Measurements from ENCODE around the gene IGSF9. TPM values are rescaled to one million over a fixed set of nuclear protein-coding genes. Genes with fewer than 3 reads are reported as not detected.

Gene IGSF9
- total RNA-seq, 1 experiment from 2014 or later, result 7.1 TPM

DNA sequence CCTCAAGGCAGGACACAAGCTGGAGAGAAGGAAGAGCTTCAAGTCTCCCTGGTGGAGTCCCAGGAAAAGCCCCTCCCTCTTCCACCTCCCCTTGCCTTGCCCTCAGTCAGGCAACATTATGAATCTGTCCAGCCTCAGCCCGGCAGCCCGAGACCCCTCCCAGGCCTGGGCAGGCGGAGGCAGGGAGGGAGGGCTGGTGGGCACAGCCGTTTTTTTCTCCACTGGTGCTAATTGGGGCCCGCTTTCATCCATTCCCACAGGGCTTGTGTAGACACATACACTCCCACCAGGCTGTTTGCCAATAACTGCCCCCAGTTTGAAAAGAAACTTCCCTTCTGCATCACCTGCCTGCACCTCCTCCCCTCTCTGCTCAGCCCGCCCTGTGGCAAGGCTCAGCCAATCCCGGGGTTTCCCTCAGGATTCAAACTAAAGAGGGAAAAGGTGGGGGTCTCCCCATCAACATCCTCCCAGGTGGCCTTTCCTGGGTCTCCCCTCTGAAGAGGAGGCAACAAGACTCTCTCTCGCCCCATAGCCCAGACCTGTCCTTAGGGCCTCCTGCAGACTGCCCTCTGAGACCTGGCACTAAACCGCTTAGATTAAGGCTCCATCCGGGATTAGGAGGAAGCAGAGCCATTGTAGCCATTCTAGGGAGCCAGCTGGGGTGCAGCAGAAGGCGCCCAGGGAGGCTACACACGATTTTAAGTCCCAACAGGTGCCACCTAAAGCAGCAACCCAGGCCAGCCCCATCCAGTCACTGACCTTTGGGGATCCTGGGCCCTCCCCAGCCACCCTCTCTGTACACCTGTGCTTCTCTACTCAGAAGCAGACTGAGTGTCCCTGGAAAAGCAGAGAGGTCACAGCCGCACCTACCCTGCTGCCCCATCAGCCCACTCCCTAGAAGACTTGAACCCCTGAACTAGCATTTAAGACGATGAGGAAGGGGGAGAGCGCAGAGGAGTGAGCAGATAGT is 3.5 kb downstream of the IGSF9 start:
- Histone ChIP-seq H3K4me3 (ENCODE audit: low read depth, low read length, poor library complexity, severe bottlenecking) (no peak overlapping the region), H3K9me3 (ENCODE audit: low read depth, low read length, poor library complexity, severe bottlenecking) (no peaks in the 10 kb centered on the region), H3K4me1 (ENCODE audit: insufficient read depth, low read length, poor library complexity, severe bottlenecking) (peaks cover 6% of the 10 kb centered on the region), H3K27me3 (replicated peaks; ENCODE audit: insufficient read depth, low read depth, low read length, poor library complexity) (no peaks in the 10 kb centered on the region), H3K36me3 (ENCODE audit: insufficient read depth, low read length, poor library complexity, severe bottlenecking) (no peaks in the 10 kb centered on the region), H3K27ac (ENCODE audit: low read depth, low read length, poor library complexity, severe bottlenecking) (no peak overlapping the region)
- CTCF ChIA-PET, result no interaction called here
- DNase-seq (ENCODE audit: low spot score), result no peak
- POLR2A ChIA-PET (ENCODE audit: low non-redundant PET), result no interaction called here
- intact Hi-C loops (cut with micrococcal nuclease; ENCODE audit: unreplicated experiment), result no loop called here
- no TSS peak for BruUV-seq (replicated peaks)
- no peak for TF ChIP-seq EZH2 (IDR thresholded peaks at IDR 0.05; ENCODE audit: borderline replicate concordance, low read depth, low read length, poor library complexity, severe bottlenecking)
- TF ChIP-seq, protein P1, sequence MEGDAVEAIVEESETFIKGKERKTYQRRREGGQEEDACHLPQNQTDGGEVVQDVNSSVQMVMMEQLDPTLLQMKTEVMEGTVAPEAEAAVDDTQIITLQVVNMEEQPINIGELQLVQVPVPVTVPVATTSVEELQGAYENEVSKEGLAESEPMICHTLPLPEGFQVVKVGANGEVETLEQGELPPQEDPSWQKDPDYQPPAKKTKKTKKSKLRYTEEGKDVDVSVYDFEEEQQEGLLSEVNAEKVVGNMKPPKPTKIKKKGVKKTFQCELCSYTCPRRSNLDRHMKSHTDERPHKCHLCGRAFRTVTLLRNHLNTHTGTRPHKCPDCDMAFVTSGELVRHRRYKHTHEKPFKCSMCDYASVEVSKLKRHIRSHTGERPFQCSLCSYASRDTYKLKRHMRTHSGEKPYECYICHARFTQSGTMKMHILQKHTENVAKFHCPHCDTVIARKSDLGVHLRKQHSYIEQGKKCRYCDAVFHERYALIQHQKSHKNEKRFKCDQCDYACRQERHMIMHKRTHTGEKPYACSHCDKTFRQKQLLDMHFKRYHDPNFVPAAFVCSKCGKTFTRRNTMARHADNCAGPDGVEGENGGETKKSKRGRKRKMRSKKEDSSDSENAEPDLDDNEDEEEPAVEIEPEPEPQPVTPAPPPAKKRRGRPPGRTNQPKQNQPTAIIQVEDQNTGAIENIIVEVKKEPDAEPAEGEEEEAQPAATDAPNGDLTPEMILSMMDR (conservative IDR thresholded peaks at IDR 0.05; ENCODE audit: low read depth, low read length), result no peak

DNA sequence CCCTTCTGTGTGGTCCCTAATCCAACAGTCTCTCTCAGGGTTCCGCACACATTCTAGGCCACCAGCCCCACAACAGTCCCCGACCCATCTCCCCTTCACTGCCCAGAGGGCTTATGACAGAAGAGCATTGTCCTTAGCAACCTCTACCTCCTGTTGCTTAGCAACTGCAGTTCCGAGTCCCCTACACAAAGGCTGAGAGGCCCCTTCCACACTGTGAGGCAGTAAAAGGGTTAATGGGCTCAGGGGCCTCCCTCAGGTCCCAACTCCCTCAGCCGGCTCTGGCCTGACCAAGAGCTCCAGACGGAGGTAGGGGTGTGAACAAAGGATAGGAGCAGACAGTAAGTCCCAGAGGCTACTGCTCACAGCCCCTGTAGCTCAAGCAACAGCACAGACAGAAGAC is 4.3 kb downstream of the IGSF9 start:
- no peak for TF ChIP-seq EZH2 (IDR thresholded peaks at IDR 0.05; ENCODE audit: borderline replicate concordance, low read depth, low read length, poor library complexity, severe bottlenecking)
- TF ChIP-seq, protein P1 (conservative IDR thresholded peaks at IDR 0.05; ENCODE audit: low read depth, low read length), result no peak
- intact Hi-C loops (cut with micrococcal nuclease; ENCODE audit: unreplicated experiment), result no loop called here
- no peak for DNase-seq (ENCODE audit: low spot score)
- Histone ChIP-seq H3K9me3 (ENCODE audit: low read depth, low read length, poor library complexity, severe bottlenecking) (no peaks in the 10 kb centered on the region), H3K27me3 (replicated peaks; ENCODE audit: insufficient read depth, low read depth, low read length, poor library complexity) (no peaks in the 10 kb centered on the region), H3K4me1 (ENCODE audit: insufficient read depth, low read length, poor library complexity, severe bottlenecking) (peaks cover 6% of the 10 kb centered on the region), H3K36me3 (ENCODE audit: insufficient read depth, low read length, poor library complexity, severe bottlenecking) (no peaks in the 10 kb centered on the region), H3K27ac (ENCODE audit: low read depth, low read length, poor library complexity, severe bottlenecking) (no peak overlapping the region), H3K4me3 (ENCODE audit: low read depth, low read length, poor library complexity, severe bottlenecking) (no peak overlapping the region)
- CTCF ChIA-PET, result no interaction called here
- POLR2A ChIA-PET (ENCODE audit: low non-redundant PET), result no interaction called here
- no TSS peak for BruUV-seq (replicated peaks)

GRCh38 chr1:159940006-159940620 is 5.3 kb downstream of the IGSF9 start:
- no peak overlapping the region for H3K27ac ChIP-seq (ENCODE audit: low read depth, low read length, poor library complexity, severe bottlenecking)
- no peaks in the 10 kb centered on the region for H3K9me3 ChIP-seq (ENCODE audit: low read depth, low read length, poor library complexity, severe bottlenecking)
- CTCF ChIA-PET, result interaction anchor here (1.3 kb wide), 1 partner anchor 68 kb away, joined by 4 read pairs; no protein-coding TSS in a partner anchor
- no peaks in the 10 kb centered on the region for H3K27me3 ChIP-seq (replicated peaks; ENCODE audit: insufficient read depth, low read depth, low read length, poor library complexity)
- no peaks in the 10 kb centered on the region for H3K36me3 ChIP-seq (ENCODE audit: insufficient read depth, low read length, poor library complexity, severe bottlenecking)
- TF ChIP-seq EZH2 (IDR thresholded peaks at IDR 0.05; ENCODE audit: borderline replicate concordance, low read depth, low read length, poor library complexity, severe bottlenecking), result no peak
- TF ChIP-seq, protein P1 (conservative IDR thresholded peaks at IDR 0.05; ENCODE audit: low read depth, low read length), result no peak
- intact Hi-C loops (cut with micrococcal nuclease; ENCODE audit: unreplicated experiment), result no loop called here
- DNase-seq (ENCODE audit: low spot score), result no peak
- H3K4me1 ChIP-seq (ENCODE audit: insufficient read depth, low read length, poor library complexity, severe bottlenecking), result peaks cover 6% of the 10 kb centered on the region
- no peak overlapping the region for H3K4me3 ChIP-seq (ENCODE audit: low read depth, low read length, poor library complexity, severe bottlenecking)
- POLR2A ChIA-PET (ENCODE audit: low non-redundant PET), result no interaction called here
- no TSS peak for BruUV-seq (replicated peaks)
